Neural progenitor cell (in vitro differentiated cells): ENCODE measurements around the gene SLC12A7. TPM values are rescaled to one million over a fixed set of nuclear protein-coding genes. Genes with fewer than 3 reads are reported as not detected.

ENCODE experiments used
- DNase-seq: peaks from one replicate; pipeline ENCODE4 v3.0.0-alpha.2; 2016; ENCODE audit warnings: low spot score
- H2AFZ ChIP-seq: fragments of 200-600 bp; sonication (generic); replicated peaks from 2 replicates; pipeline ENCODE4 v1.6.1; 2016; ENCODE audit warnings: antibody characterized with exemption
- H3F3A ChIP-seq: fragments of 200-600 bp; sonication (generic); 2 replicates; pipeline ENCODE4 v1.6.1; 2016; ENCODE audit warnings: antibody characterized with exemption, low read depth
- H3K27ac ChIP-seq: fragments of 200-600 bp; sonication (generic); 2 replicates; pipeline ENCODE4 v1.5.1; 2016; ENCODE audit warnings: mild to moderate bottlenecking
- H3K27me3 ChIP-seq: fragments of 200-600 bp; sonication (generic); 2 replicates; pipeline ENCODE4 v1.6.1; 2016; ENCODE audit warnings: mild to moderate bottlenecking, moderate library complexity
- H3K36me3 ChIP-seq: fragments of 200-600 bp; sonication (generic); 2 replicates; pipeline ENCODE4 v1.5.1; 2016
- H3K4me1 ChIP-seq: fragments of 200-600 bp; sonication (generic); 2 replicates; pipeline ENCODE4 v1.6.1; 2016; ENCODE audit warnings: mixed run types
- H3K4me2 ChIP-seq: fragments of 200-600 bp; sonication (generic); 2 replicates; pipeline ENCODE4 v1.6.1; 2016
- H3K4me3 ChIP-seq: fragments of 200-600 bp; sonication (generic); 2 replicates; pipeline ENCODE4 v1.5.1; 2016
- H3K79me2 ChIP-seq: fragments of 200-600 bp; sonication (generic); 2 replicates; pipeline ENCODE4 v1.6.1; 2016; ENCODE audit warnings: low read depth
- H3K9ac ChIP-seq: fragments of 200-600 bp; sonication (generic); 2 replicates; pipeline ENCODE4 v1.6.1; 2016
- H3K9me3 ChIP-seq: fragments of 200-600 bp; sonication (generic); 2 replicates; pipeline ENCODE4 v1.5.1; 2016; ENCODE audit warnings: low read depth
- H4K20me1 ChIP-seq: fragments of 200-600 bp; sonication (generic); 2 replicates; pipeline ENCODE4 v1.6.1; 2016; ENCODE audit warnings: low read depth
- H3K27ac Mint-ChIP-seq: 3 replicates; pipeline ENCODE4 v1.8.0; 2021; ENCODE audit warnings: mixed read lengths
- H3K27me3 Mint-ChIP-seq: 2 replicates; pipeline ENCODE4 v1.8.0; 2022; ENCODE audit warnings: low read depth, mild to moderate bottlenecking, inconsistent platforms, moderate library complexity, mixed read lengths; ENCODE audit not compliant: insufficient read depth
- H3K36me3 Mint-ChIP-seq: 3 replicates; pipeline ENCODE4 v1.8.0; 2021; ENCODE audit warnings: mixed read lengths
- H3K4me1 Mint-ChIP-seq: 3 replicates; pipeline ENCODE4 v1.8.0; 2021; ENCODE audit warnings: mixed read lengths
- H3K4me3 Mint-ChIP-seq: 3 replicates; pipeline ENCODE4 v1.8.0; 2021; ENCODE audit warnings: mild to moderate bottlenecking, moderate library complexity, mixed read lengths
- H3K9me3 Mint-ChIP-seq: 3 replicates; pipeline ENCODE4 v1.8.0; 2020; ENCODE audit warnings: mixed read lengths
- EZH2 ChIP-seq: fragments of 200-600 bp; sonication (generic); IDR thresholded peaks from 2 replicates; pipeline ENCODE4 v1.6.1; 2017; ENCODE audit warnings: antibody characterized with exemption, mild to moderate bottlenecking, moderate library complexity
- EZH2phosphoT487 ChIP-seq: fragments of 200-600 bp; sonication (generic); IDR thresholded peaks from 2 replicates; pipeline ENCODE4 v1.6.1; 2017; ENCODE audit warnings: antibody characterized with exemption
- total RNA-seq: library from RNA; depleted of rRNA; stranded (reverse); fragments of >200 nt; gene quantifications from 2 replicates; pipeline ENCODE4 v1.2.3, GENCODE V29; 2015; ENCODE audit warnings: low replicate concordance
- TF ChIP-seq, protein P1 (sequence below): fragments of 200-600 bp; sonication (generic); IDR thresholded peaks from 2 replicates; pipeline ENCODE4 v1.5.1; 2017; ENCODE audit warnings: antibody characterized with exemption, mild to moderate bottlenecking

Gene SLC12A7
- total RNA-seq, 1 donor from 2014 or later = 7.5 TPM

DNA sequence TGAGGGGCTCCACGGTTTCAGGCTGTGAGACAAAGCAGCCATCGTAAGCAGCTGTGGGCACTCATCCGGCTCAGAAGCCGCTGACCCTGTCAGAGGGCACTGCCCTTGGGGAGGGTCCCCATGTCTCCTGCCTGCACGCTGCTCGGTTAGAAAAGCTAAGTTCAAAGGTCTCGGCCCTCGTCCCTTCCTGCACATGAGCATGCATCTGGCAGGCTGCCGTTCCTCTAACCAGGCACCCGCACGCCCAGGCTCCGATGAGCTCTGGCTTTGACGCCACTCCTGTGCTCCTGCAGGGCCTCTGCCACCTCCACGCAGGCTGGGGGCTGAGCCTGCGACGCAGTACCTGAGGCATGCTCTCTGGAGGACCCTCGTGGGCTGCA, 52.0 kb downstream of the SLC12A7 start:
- H3F3A ChIP-seq = no peaks in the 10 kb centered on the region
- H3K79me2 ChIP-seq = no peaks in the 10 kb centered on the region
- H3K9me3 Mint-ChIP-seq = no peaks in the 10 kb centered on the region
- no peaks in the 10 kb centered on the region for H3K36me3 ChIP-seq
- H3K4me2 ChIP-seq = no peak overlapping the region
- no peak overlapping the region for H3K4me3 Mint-ChIP-seq
- H4K20me1 ChIP-seq = no peaks in the 10 kb centered on the region
- TF ChIP-seq EZH2phosphoT487 (no peak), EZH2 (no peak)
- TF ChIP-seq, protein P1, sequence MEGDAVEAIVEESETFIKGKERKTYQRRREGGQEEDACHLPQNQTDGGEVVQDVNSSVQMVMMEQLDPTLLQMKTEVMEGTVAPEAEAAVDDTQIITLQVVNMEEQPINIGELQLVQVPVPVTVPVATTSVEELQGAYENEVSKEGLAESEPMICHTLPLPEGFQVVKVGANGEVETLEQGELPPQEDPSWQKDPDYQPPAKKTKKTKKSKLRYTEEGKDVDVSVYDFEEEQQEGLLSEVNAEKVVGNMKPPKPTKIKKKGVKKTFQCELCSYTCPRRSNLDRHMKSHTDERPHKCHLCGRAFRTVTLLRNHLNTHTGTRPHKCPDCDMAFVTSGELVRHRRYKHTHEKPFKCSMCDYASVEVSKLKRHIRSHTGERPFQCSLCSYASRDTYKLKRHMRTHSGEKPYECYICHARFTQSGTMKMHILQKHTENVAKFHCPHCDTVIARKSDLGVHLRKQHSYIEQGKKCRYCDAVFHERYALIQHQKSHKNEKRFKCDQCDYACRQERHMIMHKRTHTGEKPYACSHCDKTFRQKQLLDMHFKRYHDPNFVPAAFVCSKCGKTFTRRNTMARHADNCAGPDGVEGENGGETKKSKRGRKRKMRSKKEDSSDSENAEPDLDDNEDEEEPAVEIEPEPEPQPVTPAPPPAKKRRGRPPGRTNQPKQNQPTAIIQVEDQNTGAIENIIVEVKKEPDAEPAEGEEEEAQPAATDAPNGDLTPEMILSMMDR = no peak
- H3K36me3 Mint-ChIP-seq = peaks cover 4% of the 10 kb centered on the region
- H3K9ac ChIP-seq = no peak overlapping the region
- peaks cover 7% of the 10 kb centered on the region for H3K4me1 Mint-ChIP-seq
- H3K4me3 ChIP-seq = no peak overlapping the region
- no peak overlapping the region for H2AFZ ChIP-seq
- H3K27ac ChIP-seq = no peak overlapping the region
- DNase-seq = no peak
- no peak overlapping the region for H3K27ac Mint-ChIP-seq
- no peaks in the 10 kb centered on the region for H3K4me1 ChIP-seq
- H3K9me3 ChIP-seq = no peaks in the 10 kb centered on the region
- no peaks in the 10 kb centered on the region for H3K27me3 ChIP-seq
- peaks cover under 1% of the 10 kb centered on the region for H3K27me3 Mint-ChIP-seq

GRCh38 chr5:1058988-1059883, 52.6 kb downstream of the SLC12A7 start:
- Histone ChIP-seq H3F3A (no peaks in the 10 kb centered on the region), H3K27ac (no peak overlapping the region), H3K27me3 (no peaks in the 10 kb centered on the region), H3K79me2 (no peaks in the 10 kb centered on the region), H2AFZ (no peak overlapping the region), H3K9me3 (no peaks in the 10 kb centered on the region), H3K4me2 (no peak overlapping the region), H3K36me3 (no peaks in the 10 kb centered on the region), H3K9ac (no peak overlapping the region), H3K4me3 (no peak overlapping the region), H3K4me1 (no peaks in the 10 kb centered on the region), H4K20me1 (no peaks in the 10 kb centered on the region)
- TF ChIP-seq EZH2phosphoT487 (no peak), EZH2 (no peak)
- TF ChIP-seq, protein P1 = no peak
- no peak overlapping the region for H3K27ac Mint-ChIP-seq
- peaks cover 5% of the 10 kb centered on the region for H3K36me3 Mint-ChIP-seq
- no peaks in the 10 kb centered on the region for H3K9me3 Mint-ChIP-seq
- H3K27me3 Mint-ChIP-seq = peaks cover 2% of the 10 kb centered on the region
- no peak overlapping the region for H3K4me3 Mint-ChIP-seq
- H3K4me1 Mint-ChIP-seq = peaks cover 9% of the 10 kb centered on the region
- DNase-seq = no peak

DNA sequence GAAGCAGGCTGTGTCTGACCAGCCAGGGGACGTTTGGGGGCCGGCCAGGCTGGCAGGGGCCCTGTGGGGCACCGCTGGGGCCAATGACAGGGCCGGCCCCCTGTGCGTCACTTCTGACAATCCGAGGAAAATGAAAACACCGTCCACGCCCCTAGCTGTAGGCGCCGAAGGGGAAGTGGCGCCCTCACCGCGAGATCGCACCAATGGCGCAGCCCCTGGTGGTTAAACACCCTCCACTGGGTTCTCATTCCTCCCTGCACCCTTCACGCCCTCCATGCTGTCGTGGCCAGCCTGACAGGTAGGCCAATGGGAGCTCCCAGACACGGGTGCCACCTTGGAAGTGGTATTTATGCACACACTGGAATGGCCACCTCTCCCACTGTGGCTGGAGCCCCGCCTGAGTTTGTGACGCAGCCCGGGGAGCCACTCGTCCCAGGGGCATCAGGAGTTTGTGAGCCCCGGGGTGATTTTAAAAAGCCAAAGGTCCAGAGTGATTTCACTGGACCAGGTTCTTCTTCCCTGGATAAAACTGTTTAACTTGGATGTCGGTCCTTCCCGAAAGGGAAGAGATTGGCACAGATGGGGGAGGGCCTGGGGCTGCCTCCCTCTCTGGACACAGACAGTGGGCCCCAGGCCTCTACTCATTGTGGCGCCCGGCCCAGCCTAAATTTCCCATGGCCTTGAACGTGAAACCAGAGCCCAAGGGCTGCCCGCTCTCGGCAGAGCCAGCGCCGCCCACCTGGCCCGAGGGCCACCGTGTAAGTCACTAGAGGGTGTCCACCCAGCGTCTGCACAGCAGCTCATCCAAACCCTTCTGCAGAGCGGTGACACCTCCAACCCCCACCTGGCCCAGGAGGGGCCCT, 53.5 kb downstream of the SLC12A7 start:
- Mint-ChIP-seq H3K9me3 (no peaks in the 10 kb centered on the region), H3K4me1 (peaks cover 9% of the 10 kb centered on the region), H3K27ac (no peak overlapping the region), H3K36me3 (peaks cover 5% of the 10 kb centered on the region), H3K4me3 (no peak overlapping the region), H3K27me3 (peaks cover 2% of the 10 kb centered on the region)
- no peak overlapping the region for H2AFZ ChIP-seq
- H3F3A ChIP-seq = no peaks in the 10 kb centered on the region
- H3K4me1 ChIP-seq = no peaks in the 10 kb centered on the region
- H4K20me1 ChIP-seq = no peaks in the 10 kb centered on the region
- no peaks in the 10 kb centered on the region for H3K36me3 ChIP-seq
- no peaks in the 10 kb centered on the region for H3K9me3 ChIP-seq
- H3K4me3 ChIP-seq = no peak overlapping the region
- no peaks in the 10 kb centered on the region for H3K27me3 ChIP-seq
- TF ChIP-seq, protein P1 = no peak
- TF ChIP-seq EZH2phosphoT487 (no peak), EZH2 (no peak)
- H3K9ac ChIP-seq = no peak overlapping the region
- H3K27ac ChIP-seq = no peak overlapping the region
- no peaks in the 10 kb centered on the region for H3K79me2 ChIP-seq
- H3K4me2 ChIP-seq = no peak overlapping the region
- no peak for DNase-seq
